Activated T-helper 1 cell treated with Interleukin-2 at 50 U/mL for 16 hours (primary cell): ENCODE measurements around the gene SLC13A1.

Experiments
- DNase-seq: peaks from one replicate; pipeline ENCODE4 v3.0.0-alpha.2; 2020; ENCODE audit warnings: low read depth

Gene SLC13A1

DNA sequence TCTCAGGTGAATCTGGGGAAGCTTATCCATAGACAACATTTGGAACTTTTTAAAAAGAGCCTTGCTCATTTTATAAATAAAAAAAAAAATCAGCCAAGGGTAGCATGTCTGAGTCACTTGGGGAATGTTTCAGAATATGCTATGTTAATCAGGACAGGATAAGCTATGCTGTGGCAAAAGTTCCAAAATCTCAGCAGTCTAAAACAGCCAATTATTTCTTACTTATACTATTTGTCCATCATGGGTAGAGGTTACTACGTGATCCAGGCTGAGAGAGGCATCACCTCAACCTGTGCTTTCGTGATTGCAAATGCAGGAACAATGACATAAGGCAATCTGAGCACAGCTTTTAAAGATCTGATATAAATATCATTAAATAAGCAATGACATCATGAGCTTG is 6.5 kb downstream of the SLC13A1 start:
- DNase-seq: no peak

DNA sequence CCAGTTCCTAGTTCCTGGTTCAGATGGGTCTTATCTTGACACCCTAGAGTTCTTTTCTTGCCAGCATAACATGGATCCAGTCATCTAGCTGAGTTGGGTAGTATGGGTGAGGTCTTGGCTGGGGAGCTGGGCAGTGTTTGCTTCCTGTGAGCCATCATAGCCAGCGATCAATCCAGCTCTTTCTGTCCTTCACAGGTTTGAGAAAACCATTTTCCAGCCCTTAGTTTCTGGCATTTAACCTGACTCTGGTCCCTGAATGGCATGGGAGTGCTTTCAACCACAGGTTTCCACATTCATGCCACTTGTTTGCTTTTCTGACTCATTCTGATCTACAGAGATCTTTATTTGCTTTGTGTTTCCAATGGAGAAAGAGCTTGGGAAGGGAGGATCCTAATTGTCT is 8.6 kb downstream of the SLC13A1 start:
- DNase-seq: no peak

DNA sequence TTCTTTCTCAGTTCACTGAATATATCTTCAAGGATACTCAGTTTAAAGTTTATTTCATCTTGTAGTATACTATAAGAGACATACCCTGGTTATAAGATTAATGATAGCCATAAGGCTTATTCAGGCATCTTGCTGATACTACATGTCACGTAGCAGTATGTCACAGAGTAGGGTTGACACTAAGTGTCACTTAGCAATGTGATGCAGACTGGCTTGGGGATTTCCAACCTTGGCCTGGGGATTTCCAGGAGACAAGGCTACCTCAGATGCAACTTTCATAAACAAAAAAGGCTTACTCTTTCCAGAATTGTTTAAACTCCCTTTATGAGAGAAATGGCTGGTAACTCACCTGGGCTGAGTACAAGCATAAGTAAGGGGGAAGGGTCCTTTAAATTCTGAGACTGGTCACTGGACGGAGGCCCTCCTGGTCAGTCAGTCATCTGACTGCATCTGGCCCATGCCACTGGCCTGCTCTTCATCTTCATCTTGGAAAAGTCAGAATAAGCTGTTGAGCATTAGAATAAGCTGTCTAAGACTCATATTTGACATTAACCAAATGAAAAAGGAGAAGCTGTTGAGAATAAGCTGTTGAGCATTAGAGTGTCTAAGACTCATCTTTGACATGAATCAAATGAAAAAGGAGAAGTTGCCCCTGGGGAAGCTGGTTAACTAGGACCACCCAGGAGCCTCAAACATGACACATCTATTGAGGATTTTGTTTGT is 9.5 kb downstream of the SLC13A1 start:
- no peak for DNase-seq

DNA sequence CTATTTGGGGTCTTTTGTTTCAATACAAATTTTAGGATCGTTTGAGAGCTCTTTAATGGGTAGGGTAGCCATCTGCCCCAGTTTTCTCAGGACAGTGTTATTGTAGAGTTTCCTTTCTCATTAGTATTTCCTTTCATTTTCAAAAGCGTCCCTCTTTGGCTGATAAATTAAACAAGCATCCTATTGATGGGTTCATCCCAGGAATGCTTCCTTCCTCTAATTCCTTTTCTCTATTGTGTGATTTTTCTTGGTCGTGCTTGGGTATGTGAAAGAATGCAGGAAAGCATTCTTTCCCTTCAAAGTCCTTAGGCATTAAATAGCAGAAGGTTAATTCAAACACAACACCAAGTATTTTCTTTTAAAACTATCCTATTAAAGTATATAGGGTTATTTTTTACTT is 14.0 kb downstream of the SLC13A1 start:
- DNase-seq: no peak

DNA sequence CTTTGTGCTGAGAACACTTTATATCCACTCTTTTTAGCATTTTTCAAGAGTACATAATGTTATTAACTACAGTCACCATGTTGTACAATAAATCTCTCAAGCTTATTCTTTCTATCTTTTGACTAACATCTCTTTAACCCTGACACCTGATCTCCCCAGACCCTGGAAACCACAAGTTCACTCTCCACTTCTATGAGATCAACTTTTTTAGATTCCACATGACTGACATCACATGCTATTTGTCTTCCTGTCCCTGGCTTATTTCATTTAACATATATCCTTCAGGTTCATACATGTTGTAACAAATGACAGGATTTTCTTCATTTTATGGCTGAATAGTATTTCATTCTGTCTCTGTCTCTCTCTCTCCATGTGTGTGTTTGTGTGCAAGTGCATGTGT is 15.5 kb downstream of the SLC13A1 start:
- DNase-seq: no peak

DNA sequence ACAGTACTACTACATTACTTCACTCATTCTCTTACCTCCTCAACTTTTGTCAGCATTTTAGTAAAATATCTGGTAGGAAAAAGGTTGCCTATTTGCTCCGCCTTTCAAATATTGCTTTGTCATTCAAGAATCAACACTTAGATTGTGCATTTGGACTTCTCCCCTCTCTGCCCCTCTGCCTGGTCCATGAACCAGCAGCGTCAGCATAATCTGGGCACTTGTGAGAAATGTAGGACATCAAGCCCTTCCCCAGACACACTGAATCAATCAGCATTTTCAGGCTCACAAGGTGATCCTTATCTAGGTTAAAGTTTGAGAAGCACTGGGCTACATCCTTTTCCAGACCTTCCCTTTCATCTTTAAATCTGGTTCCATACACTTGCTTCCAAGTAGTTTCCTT is 16.3 kb downstream of the SLC13A1 start:
- DNase-seq: no peak

DNA sequence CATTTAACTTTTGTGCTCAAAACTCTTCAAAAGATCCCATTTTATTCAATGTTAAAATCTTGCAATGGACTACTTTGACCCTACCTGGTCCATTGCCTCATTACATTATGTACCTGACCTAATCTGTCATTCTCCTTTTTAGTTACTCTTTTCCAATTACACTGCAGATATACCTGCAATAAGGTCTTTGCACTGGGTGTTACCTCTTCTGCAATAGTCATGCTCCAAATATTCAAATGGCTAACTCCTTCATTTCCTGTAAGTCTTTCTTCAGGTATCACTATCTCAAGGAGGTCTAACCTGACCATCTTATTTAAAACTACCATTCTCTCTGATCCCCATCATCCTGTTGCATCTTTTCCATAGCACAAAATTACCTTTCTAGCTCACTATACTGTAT is 22.3 kb downstream of the SLC13A1 start:
- DNase-seq: no peak

DNA sequence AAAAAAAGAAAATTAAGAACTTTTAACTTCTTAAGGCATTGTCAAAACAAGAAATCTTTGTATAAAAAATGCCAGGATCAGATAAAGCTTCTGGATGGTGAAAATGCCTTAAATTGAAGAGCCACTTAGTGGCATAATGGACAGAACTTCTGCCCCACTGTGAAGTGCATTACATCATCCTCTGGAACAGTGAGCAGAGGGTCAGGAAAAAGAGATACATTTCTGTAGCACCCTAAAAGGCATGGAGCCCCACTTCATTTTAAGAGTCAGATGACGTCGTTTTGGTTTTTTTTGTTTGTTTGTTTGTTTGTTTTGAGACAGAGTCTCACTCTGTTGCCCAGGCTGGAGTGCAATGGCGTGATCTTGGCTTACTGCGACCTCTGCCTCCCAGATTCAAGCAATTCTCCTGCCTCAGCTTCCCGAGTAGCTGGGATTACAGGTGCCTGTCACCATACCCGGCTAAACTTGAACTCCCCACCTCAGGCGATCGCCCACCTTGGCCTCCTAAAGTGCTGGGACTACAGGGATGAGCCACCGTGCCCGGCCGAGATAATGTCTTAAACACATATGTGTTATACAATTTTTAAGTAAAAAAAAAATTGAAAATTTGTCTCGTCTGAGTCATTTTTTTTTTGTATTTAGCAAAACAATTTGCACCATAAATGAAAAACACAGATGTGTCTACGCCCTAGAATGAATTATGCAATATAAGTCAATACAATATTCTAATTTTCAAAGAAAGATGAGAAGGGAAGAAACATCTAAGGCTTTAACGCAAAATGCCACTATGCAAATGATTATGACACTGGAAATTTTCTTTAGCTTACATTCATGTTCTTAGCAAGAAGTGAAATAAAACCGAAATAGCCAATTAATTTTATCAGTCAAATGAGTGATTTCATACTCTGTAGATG is 29.2 kb downstream of the SLC13A1 start:
- DNase-seq: no peak

DNA sequence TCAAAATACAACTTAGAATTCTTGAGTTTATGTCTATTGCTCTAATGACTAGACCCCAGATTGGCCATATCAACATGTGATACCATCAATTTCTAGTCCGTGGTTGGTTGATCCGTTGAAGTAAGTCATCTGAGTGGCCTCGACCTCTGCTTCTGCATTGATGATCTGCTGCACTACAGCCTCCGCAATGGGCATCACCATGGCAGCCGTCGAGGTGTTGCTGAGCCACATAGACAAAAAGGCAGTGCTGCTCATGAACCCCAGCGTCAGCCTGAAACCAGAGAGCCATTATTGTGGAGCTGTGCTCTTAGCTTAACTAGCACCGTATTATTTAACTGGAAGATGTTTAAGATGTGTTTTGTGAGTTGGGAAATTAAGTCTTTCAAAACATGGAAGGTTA is 30.7 kb downstream of the SLC13A1 start:
- no peak for DNase-seq

DNA sequence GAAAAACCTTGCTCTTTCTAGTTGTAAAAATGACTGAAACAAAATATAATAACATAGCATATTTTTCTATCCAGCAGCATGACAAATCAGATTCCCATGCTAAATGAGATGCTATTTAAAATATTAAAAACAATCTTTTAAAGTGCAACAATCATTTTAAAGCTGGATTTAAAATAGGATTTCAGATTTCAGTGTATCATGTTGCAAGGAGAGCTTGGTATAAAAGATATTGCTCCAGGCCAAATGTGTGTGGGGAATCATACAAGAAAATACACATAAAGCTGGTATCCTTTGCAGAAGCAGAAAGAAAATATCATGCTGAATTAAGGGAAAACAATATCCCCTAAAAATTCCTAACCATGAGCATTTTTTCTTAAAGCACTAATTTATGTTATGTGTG is 42.2 kb downstream of the SLC13A1 start:
- no peak for DNase-seq

DNA sequence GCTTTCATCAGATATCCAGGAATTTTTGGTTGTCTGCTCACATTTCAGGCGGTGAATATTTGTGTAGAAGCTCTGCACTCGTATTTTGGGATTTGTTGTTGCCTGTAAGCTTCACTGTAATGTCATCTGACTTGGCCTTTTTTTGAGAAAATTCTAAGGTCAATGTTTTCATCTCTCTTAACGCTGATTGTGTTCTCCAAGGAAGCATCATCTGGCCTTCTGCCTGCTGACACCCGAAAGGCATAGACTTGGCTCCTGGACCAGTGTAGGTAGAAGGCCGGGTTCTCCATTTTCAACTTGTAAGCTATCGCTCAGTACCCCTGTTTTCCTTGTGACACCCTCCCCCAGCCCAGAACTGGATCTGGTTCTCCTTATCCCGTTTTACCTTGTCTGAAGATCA is 44.2 kb downstream of the SLC13A1 start:
- DNase-seq: no peak

DNA sequence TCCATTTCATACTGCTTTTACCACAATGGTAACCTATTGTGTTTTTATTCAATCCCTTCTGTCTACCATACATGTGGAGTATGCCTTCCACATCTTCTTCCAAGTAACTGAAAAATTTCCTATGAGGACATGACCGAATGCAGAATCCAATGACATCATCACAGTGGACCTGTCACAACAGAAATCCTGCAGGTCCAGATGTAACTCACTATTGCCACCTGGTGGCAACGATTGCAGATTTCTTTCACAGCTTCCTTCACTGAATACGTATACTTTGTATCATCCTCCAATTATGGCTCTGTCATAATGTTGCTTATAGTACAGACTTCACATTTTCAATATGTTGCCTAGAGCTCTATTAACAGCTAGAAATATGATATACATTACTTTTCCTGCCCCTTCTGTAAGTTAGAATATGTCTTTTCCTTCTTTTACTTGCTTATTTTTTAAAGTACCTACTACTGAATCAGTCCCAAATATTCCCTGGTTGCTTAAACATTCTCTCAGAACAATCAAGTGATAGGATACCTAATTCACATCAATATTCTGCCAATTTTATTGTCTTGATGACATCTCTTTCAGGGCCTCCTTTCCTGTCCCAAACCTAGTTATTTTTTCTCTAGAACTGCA is 45.4 kb downstream of the SLC13A1 start:
- DNase-seq: no peak

DNA sequence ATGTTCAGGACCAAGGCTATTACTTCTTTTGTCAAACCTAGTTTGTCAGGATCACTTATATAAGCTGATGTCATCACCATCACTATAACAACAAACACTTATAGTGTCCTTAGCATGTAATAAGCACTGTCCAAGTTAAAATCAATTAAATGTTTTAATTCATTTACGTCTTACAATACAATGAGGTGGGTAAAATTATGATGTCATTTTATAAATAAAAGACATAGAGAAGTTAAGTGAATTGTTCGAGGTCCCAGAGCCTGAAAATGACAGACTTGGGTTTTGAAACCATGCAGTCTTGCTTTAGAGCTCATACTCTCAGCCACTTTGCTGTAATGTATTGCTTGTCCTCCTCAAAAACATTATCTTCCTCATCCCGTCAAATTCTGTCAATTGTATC is 48.3 kb downstream of the SLC13A1 start:
- no peak for DNase-seq

DNA sequence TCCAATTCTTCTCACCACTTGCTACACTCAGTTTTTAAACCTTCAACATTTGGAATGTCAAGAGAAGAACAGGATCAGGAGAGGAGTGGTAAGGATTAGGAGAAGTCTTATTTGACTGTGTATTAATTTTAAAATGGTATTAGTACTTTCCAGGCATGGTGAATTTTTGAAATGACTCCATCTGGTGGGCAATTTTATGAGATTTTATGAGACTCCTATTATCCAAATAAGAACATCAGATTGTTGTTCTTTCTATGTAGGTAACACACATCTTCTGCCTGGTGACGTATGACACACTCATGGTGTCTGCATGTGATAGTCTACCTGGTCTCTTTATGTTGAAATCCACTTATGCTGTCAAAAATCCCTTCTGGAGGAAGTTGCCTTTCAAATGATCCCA is 51.0 kb downstream of the SLC13A1 start:
- no peak for DNase-seq

DNA sequence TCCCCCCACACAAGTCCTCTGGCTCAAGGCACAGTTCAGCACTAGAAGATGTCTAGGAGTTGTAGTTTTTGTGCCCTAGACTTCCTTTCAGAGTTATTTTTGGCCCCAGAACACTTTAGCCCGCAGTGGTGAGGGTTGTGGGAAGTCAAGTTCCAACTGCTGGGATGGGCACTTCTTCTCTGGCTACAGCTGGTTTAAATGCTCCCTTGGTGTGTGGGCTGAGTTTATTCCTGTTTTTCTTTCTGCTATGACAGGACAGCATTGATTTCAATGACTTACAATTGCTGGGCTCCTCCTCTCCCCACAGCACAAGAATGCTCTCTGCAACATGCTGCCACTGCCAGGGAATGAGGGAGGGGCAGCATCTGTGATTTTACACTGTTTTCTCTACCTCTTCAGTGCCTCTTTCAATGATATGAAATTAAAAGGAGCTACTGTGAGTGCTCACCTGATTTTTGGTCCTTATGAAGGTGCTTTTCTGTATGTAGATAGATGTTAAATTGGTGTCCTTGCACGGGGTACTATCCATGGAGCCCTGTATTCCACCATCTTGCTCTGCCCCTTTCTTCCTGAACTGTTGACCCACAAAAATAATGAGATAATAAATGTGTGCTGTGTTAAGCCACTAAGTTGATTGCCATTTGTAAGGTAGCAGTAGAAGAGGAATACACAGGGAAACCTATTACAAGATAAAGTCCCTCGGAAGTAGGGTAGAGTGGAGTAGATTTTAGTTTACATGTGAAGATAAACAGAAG is 56.3 kb downstream of the SLC13A1 start:
- no peak for DNase-seq

DNA sequence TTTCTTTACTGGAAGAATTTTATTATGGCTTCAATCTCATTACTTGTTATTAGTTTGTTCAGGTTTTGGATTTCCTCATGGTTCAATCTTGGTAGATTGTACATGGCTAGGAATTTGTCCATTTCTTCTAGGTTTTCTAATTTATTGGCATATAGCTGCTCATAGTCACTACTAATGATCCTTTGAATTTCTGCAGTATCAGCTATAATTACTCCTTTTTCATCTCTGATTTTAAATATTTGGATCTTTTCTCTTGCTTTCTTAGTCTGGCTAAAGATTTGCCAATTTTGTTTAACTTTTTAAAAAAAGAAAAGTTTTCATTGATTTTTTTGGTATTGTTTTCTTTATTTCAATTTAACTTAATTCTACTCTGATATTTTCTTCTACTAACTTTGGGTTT is 59.2 kb downstream of the SLC13A1 start:
- no peak for DNase-seq

DNA sequence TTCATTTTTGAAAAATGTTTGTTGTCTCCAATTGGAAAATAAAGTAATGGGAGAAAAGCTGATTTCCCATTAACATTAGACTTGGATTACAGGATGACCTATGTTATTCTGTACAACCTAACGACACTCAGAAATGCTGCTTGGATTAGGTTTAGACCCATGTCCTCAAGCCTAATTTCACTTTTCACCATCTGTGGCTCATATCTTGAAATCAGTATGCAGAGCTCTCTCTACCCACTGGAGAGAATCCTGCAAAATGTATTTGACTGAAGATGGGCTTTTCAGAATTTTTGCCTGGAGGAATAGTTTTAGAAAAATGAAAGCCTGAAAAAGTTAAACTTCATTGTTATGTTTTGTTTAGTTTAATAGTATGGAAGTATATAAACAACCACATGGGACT is 63.8 kb downstream of the SLC13A1 start:
- DNase-seq: no peak

DNA sequence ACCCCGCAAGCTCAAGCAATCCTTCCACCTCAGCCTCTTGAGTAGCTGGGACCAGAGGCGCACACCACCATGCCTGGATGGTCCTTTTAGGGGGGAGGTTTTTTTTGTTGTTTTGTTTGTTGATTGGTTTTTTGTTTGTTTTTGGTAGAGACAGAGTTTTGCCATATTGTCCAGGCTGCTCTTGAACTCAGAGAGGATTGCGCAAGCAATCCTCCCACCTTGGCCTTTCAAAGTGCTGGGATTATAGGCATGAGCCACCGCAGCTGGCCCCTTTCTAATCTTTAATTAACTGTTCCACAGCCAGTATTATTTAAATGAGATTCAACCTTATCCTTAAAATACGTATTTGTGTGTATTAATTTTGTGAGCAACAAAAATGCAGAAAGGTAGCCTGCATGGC is 65.8 kb downstream of the SLC13A1 start:
- DNase-seq: no peak

DNA sequence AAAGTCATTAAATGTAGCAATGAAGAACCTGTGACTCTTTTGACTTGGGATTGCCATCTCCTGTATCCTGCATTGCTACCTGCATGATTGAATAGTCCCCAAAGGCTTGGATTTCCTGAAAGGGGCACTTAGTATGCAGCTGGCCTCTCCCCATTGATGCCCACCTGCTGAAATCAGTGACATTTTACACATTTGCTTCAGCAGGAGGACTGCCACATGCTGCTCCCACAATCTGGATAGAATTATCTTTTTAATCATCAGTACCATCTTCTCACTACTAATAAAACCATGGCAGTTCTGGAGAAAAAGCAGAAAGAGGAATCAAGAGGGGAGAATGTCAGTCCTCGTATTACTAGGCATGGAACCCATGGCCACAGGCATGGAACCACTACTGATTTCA is 67.8 kb downstream of the SLC13A1 start:
- no peak for DNase-seq

DNA sequence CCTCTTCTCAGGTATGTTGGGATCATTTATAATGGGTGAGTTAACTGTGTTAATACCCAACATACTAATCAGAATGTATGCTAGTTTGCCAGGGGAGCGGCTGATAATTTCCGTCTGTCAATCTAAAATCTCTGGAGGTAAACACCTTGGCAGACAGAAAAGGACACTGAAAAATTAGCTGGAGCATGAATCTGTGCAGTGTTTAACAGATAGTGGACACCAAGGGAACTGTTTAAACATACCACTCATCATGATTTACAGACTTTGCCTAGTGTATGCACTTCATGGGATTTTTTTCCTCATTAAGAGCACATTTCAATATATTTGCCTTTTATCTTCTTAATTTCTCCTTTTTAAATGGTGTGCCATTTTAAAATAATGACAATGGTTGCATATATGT is 68.2 kb downstream of the SLC13A1 start:
- no peak for DNase-seq

DNA sequence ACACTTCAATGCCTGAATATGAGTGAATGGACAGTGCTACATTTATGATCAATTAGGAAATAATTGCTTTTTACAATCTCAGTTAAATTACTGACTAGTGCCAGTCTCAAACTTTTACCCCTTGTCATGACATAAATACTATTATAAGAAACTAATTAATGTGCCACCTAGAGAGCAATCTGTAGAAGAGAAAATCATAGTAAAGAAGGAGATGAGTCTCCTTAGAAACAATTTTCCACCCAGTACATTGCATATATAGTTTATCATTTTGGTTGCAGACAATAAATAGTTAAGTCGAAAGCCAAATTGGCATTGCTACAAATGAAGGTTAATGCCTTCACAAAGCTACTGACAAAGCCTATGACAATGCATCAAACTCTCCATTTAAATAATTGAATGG is 68.6 kb downstream of the SLC13A1 start:
- no peak for DNase-seq

DNA sequence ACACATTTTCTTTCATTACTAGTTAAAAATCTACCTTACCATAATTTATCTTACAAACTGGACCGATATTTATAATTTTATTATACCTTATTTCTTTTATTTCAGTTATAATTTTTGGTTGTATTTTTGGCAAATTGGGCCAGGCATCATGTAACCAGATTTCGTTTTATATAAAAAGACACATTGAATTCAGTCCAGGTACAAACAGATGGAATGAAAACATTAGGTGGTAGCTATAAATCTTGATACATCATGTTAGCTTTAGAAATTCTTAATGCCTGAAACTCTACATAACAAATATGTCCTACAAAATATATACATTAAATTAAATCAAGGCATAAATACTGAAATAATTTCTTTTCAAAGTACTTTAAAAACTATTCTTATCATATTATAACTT is 73.1 kb downstream of the SLC13A1 start:
- DNase-seq: no peak
